Retina (tissue), 1 donor: ENCODE measurements around the gene BSG.
"Not testable (repeated sequence)": the region's sequence is repeated elsewhere in the genome, so short reads cannot be mapped to it uniquely, and the experiment has no call there.

Source experiments
- DNase-seq: peaks from one replicate; pipeline ENCODE4 v3.0.0-alpha.2; 2016

BSG gene

GRCh38 chr19:621191-621590 is 48.8 kb downstream of the BSG start:
- DNase-seq, result not testable (repeated sequence)

DNA sequence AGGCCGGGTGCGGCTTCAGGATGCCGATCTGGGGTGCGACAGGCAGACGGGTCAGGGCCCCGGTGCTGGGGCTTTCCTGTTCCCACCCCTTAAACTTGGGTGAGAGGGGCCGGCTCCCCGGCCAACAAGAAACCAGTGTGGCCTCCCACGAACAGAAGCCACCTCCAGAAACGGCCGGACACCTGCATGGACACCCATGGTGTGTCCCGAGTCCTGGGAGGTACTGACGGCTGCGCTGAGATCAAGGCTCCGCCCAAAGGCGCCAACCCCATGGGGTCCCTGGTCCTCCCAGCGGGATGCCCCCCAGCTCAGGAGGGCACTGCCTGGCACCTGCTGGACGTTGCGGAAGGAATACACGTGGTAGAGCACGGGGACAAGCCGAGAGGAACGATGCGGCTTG is 49.4 kb downstream of the BSG start:
- DNase-seq, result no peak

DNA sequence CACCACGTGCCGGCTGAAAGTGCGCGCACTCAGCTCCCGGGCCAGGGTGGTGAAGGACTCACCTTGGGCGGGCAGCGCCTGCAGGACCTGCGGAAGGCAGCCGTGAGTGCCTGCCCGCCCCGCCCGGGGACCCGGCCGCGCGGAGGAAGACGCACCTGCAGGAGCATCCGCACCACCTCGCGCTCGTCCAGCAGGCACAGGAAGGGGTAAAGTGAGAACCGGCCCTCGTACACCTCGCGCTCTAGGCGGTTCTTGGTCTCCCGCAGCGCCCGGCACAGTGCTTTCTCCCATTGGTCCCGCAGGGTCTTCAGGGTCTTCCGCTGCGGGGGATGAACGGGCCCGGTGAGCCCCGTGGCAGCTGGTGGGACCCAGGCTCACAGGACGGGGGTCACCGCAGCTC is 50.3 kb downstream of the BSG start:
- no peak for DNase-seq

GRCh38 chr19:623175-623916 is 51.0 kb downstream of the BSG start:
- no peak for DNase-seq

GRCh38 chr19:623974-624373 is 51.6 kb downstream of the BSG start:
- DNase-seq, result no peak

DNA sequence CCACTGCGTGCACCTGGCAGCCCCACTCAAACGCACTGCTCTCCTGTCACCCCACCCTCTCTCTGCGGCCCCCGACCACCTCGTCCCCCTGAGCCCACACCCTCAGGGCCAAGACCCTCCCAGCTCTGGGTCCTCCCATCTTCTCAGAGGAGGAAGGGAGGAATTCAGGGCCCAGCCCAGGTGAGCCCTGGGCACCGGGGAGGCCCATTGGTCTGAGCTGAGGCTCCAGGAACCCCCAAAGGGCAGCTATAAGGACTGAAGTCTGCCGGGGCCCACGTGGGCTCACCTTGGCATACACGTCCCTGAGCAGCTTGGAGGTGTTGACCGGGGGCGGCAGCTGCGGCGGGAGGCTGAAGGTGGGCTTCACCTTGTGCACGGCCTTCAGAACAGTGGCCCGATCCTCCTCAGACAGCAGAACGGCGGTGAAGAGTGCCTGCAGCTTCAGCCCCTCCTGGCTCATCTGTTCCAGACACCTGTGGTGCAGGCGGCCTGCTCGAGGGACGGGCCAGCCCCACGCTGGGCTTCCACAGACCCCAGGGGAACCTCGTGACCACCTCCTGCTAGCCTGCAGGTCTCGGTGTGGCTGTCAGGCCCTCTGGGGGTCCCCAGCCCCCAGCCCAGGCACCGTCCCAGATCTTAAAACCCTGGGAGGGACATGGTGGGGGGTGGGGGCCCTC is 52.2 kb downstream of the BSG start:
- no peak for DNase-seq

GRCh38 chr19:625257-625656 is 52.9 kb downstream of the BSG start:
- no peak for DNase-seq

DNA sequence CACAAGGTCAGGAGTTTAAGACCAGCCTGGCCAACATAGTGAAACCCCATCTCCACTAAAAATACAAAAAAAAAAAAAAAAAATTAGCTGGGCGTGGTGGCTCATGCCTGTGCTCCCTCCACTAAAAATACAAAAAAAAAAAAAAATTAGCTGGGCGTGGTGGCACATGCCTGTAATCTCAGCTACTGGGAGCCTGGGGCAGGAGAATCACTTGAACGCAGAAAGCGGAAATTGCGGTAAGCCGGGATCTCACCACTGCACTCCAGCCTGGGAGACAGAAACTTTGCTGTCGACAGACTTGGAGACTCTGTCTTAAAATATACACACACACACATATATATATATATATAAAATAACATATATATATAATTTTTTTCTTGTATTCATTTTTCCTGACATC is 54.2 kb downstream of the BSG start:
- not testable (repeated sequence) for DNase-seq

DNA sequence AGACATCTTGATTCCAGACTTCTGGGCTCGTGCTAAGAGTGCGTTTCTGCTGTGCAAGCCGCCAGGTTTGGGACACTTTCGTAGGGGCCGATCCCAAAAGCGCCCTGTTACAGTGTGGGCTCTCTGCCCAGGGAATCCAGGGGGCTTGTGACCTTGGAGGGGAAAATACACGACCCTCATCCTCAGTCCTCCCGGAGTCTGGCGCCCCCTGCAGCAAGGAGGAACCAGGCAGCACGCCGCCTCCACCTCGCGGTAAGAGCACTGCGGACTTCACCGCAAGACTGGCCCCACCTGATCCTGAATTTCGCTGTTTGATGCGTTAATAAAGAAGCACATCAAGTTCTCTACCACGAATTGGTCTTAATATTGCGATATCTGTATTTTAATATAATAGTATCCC is 55.8 kb downstream of the BSG start:
- DNase-seq, result no peak

DNA sequence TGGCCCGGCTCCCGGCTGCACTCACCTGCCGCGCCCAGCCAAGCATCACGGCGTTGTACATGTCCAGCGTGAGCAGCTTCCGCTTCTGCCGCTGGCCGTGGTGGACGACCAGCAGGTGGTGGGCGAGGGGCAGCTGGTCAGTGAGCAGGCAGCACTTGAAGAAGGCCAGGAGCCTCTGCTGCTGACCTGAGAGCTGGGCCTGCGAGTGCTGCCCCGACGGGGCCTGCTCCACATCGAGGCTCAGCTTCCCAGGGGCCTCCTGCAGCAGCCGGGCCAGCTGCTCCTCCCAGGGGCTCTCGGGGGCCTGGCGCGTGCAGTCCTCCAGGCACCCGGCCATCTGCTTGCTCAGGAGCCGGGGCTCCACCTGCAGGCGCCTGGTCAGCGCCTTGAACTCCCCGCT is 57.1 kb downstream of the BSG start:
- DNase-seq, result peak; percentile 42

GRCh38 chr19:629961-630714 is 57.7 kb downstream of the BSG start:
- no peak for DNase-seq

DNA sequence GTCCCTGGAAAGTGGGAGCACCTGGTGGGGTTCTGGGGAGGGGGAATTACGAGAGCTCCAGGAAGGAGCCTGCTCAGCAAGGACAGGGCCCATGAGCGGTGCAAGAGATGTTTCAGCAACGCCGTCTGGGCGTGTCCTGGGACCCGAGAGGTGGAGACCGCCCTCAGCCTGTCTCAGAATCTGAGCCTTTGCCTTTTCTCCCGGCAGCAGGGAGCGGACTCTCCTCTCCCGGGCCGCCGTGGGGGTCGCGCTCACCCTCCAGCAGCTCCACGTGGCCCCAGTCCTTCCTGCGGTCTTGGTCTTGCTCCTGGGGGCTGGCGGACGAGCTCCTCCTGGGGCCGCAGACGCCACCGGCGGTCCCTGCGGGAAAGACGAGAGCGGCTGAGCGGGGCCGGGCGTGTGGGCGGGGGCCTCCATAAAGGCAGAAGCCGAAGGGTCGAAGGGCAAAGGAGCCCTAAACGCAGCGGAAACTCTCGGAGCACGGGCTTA is 60.2 kb downstream of the BSG start:
- no peak for DNase-seq
